H9 (cell line): Measurements from ENCODE around the gene NKAIN2. TPM values are rescaled to one million over a fixed set of nuclear protein-coding genes. Genes with fewer than 3 reads are reported as not detected.

ENCODE experiments used
- DNase-seq: peaks from one replicate; pipeline ENCODE4 v3.0.0-alpha.2; 2017
- H2AFZ ChIP-seq: one replicate; pipeline ENCODE4 v1.6.1; 2013; ENCODE audit warnings: mild to moderate bottlenecking, low read length, control low read depth, moderate library complexity
- H2AK5ac ChIP-seq: 2 replicates; pipeline ENCODE4 v1.6.1; 2013; ENCODE audit warnings: low read length, control low read depth, mixed read lengths; ENCODE audit not compliant: insufficient read length
- H2BK120ac ChIP-seq: one replicate; pipeline ENCODE4 v1.6.1; 2013; ENCODE audit warnings: low read depth, mild to moderate bottlenecking, low read length, control low read depth, inconsistent platforms; ENCODE audit not compliant: poor library complexity, severe bottlenecking
- H2BK12ac ChIP-seq: 2 replicates; pipeline ENCODE4 v1.6.1; 2013; ENCODE audit warnings: low read length, control low read depth, mixed read lengths, low read depth; ENCODE audit not compliant: insufficient read length
- H2BK15ac ChIP-seq: 2 replicates; pipeline ENCODE4 v1.6.1; 2013; ENCODE audit warnings: low read depth, low read length, control low read depth
- H2BK20ac ChIP-seq: one replicate; pipeline ENCODE4 v1.6.1; 2013; ENCODE audit warnings: low read depth, mild to moderate bottlenecking, low read length, control low read depth, inconsistent platforms; ENCODE audit not compliant: poor library complexity, severe bottlenecking
- H2BK5ac ChIP-seq: 2 replicates; pipeline ENCODE4 v1.6.1; 2013; ENCODE audit warnings: low read length, control low read depth, mixed read lengths; ENCODE audit not compliant: insufficient read length
- H3K14ac ChIP-seq: 2 replicates; pipeline ENCODE4 v1.6.1; 2013; ENCODE audit warnings: low read length, control low read depth; ENCODE audit not compliant: insufficient read depth
- H3K18ac ChIP-seq: 2 replicates; pipeline ENCODE4 v1.6.1; 2013; ENCODE audit warnings: low read depth, mild to moderate bottlenecking, mixed read lengths, low read length, control low read depth; ENCODE audit not compliant: insufficient read length
- H3K23ac ChIP-seq: 2 replicates; pipeline ENCODE4 v1.6.1; 2013; ENCODE audit warnings: low read length, control low read depth, mixed read lengths, low read depth; ENCODE audit not compliant: insufficient read length
- H3K23me2 ChIP-seq: 2 replicates; pipeline ENCODE4 v1.6.1; 2013; ENCODE audit warnings: low read depth, mild to moderate bottlenecking, mixed read lengths, low read length, control low read depth; ENCODE audit not compliant: insufficient read length, poor library complexity, severe bottlenecking
- H3K27ac ChIP-seq: 2 replicates; pipeline ENCODE4 v1.5.1; 2013; ENCODE audit warnings: low read length, control low read depth, mixed read lengths, low read depth; ENCODE audit not compliant: insufficient read length
- H3K27me3 ChIP-seq: 2 replicates; pipeline ENCODE4 v1.6.1; 2013; ENCODE audit warnings: low read length, control low read depth, inconsistent platforms; ENCODE audit not compliant: insufficient read depth
- H3K4ac ChIP-seq: 2 replicates; pipeline ENCODE4 v1.6.1; 2013; ENCODE audit warnings: low read depth, mild to moderate bottlenecking, control low read depth, inconsistent platforms, low read length, moderate library complexity
- H3K4me1 ChIP-seq: 2 replicates; pipeline ENCODE4 v1.6.1; 2013; ENCODE audit warnings: low read length, control low read depth, inconsistent platforms; ENCODE audit not compliant: insufficient read depth
- H3K4me2 ChIP-seq: 2 replicates; pipeline ENCODE4 v1.6.1; 2013; ENCODE audit warnings: low read length, control low read depth, mixed read lengths; ENCODE audit not compliant: insufficient read length, insufficient read depth
- H3K56ac ChIP-seq: 2 replicates; pipeline ENCODE4 v1.6.1; 2013; ENCODE audit warnings: low read depth, mild to moderate bottlenecking, mixed read lengths, low read length, control low read depth; ENCODE audit not compliant: insufficient read length
- H3K79me1 ChIP-seq: 2 replicates; pipeline ENCODE4 v1.6.1; 2013; ENCODE audit warnings: low read depth, mild to moderate bottlenecking, moderate library complexity, low read length, control low read depth, inconsistent platforms; ENCODE audit not compliant: insufficient read depth, poor library complexity, severe bottlenecking
- H3K79me2 ChIP-seq: 2 replicates; pipeline ENCODE4 v1.6.1; 2013; ENCODE audit warnings: low read length, control low read depth, inconsistent platforms; ENCODE audit not compliant: insufficient read depth
- H3K9ac ChIP-seq: 2 replicates; pipeline ENCODE4 v1.6.1; 2013; ENCODE audit warnings: low read length, control low read depth, mixed read lengths; ENCODE audit not compliant: insufficient read length; ENCODE audit errors: extremely low read depth
- H3K9me3 ChIP-seq: one replicate; pipeline ENCODE4 v1.6.1; 2013; ENCODE audit warnings: low read depth, low read length, inconsistent platforms; ENCODE audit not compliant: control insufficient read depth
- H3T11ph ChIP-seq: one replicate; pipeline ENCODE4 v1.6.1; 2013; ENCODE audit warnings: mild to moderate bottlenecking, low read length, control low read depth, inconsistent platforms
- H4K20me1 ChIP-seq: one replicate; pipeline ENCODE4 v1.6.1; 2013; ENCODE audit not compliant: control insufficient read depth, insufficient read length, insufficient read depth
- H4K5ac ChIP-seq: 2 replicates; pipeline ENCODE4 v1.6.1; 2013; ENCODE audit warnings: low read depth, mild to moderate bottlenecking, mixed read lengths, low read length, control low read depth; ENCODE audit not compliant: insufficient read length
- H4K8ac ChIP-seq: replicated peaks from 2 replicates; pipeline ENCODE4 v1.6.1; 2013; ENCODE audit warnings: low read length, control low read depth, mixed read lengths, low read depth; ENCODE audit not compliant: insufficient read length
- H4K91ac ChIP-seq: 2 replicates; pipeline ENCODE4 v1.6.1; 2013; ENCODE audit warnings: low read depth, mild to moderate bottlenecking, moderate library complexity, mixed read lengths, low read length, control low read depth; ENCODE audit not compliant: insufficient read length
- H3K27ac Mint-ChIP-seq, 3 experiments: 2 replicates in 2 of 3; 3 replicates in 1 of 3; pipeline ENCODE4 v1.8.0; 2020 to 2021; ENCODE audit warnings: mixed read lengths in 3 of 3, mild to moderate bottlenecking in 1 of 3, moderate library complexity in 1 of 3
- H3K27me3 Mint-ChIP-seq: 2 replicates; pipeline ENCODE4 v1.8.0; 2021; ENCODE audit warnings: low read depth, mild to moderate bottlenecking, moderate library complexity, mixed read lengths
- H3K36me3 Mint-ChIP-seq, 3 experiments: 2 replicates in 2 of 3; 3 replicates in 1 of 3; pipeline ENCODE4 v1.8.0; 2020 to 2021; ENCODE audit warnings: low read depth in 3 of 3, mixed read lengths in 3 of 3; ENCODE audit not compliant: insufficient read depth in 1 of 3
- H3K4me1 Mint-ChIP-seq, 2 experiments: 2 replicates each; pipeline ENCODE4 v1.8.0; 2020; ENCODE audit warnings: mixed read lengths in 2 of 2
- H3K4me3 Mint-ChIP-seq, 2 experiments: 2 replicates in 1 of 2; 3 replicates in 1 of 2; pipeline ENCODE4 v1.8.0; 2020 to 2021; ENCODE audit warnings: mild to moderate bottlenecking in 2 of 2, mixed read lengths in 2 of 2, moderate library complexity in 1 of 2
- H3K9me3 Mint-ChIP-seq, 2 experiments: 2 replicates in 1 of 2; 3 replicates in 1 of 2; pipeline ENCODE4 v1.8.0; 2020; ENCODE audit warnings: mild to moderate bottlenecking in 2 of 2, mixed read lengths in 2 of 2, moderate library complexity in 1 of 2
- WGBS: extraction: QIAGEN DNeasy Blood & Tissue Kit; methylation state at CpG from one replicate; pipeline ENCODE4 v1.1.7; 2013; ENCODE audit warnings: missing lambda C conversion rate, low lambda C conversion rate, mixed read lengths; ENCODE audit not compliant: insufficient read length; ENCODE audit errors: extremely low coverage; 5-methylcytosine and 5-hydroxymethylcytosine counted together
- total RNA-seq: library from RNA; stranded (reverse); gene quantifications from 2 replicates; pipeline ENCODE4 v1.2.1, GENCODE V29; 2021
- TF ChIP-seq, protein P1 (sequence below): fragments of 200-600 bp; sonication (generic); conservative IDR thresholded peaks from 3 replicates; pipeline ENCODE4 v1.8.0; 2021; ENCODE audit warnings: antibody characterized with exemption, mild to moderate bottlenecking

Gene NKAIN2
- total RNA-seq, 1 experiment from 2014 or later: 0.17 TPM

DNA sequence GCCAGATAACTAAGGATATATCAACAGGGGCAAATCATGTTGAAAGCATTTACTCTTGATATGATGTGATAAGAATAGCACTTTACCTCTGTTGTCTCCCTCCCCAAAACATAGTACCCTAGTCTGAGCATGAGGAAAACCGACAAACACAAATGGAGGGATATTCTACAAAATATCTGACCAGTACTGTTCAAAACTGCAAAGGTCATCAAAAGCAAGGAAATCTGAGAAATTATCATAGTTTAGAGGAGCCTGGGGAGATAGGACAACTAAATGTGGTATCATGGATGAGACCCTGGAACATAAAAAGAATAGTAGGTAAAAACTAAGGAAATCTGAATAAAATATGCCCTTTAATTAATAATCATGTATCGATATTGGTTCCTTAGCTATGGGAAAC is 675.2 kb downstream of the NKAIN2 start:
- no peak overlapping the region for H3K27ac ChIP-seq
- H2AK5ac ChIP-seq: no peak overlapping the region
- no peaks in the 10 kb centered on the region for H3K9me3 ChIP-seq
- H3K56ac ChIP-seq: no peak overlapping the region
- H3K4me1 ChIP-seq: no peaks in the 10 kb centered on the region
- no peak overlapping the region for H3K23ac ChIP-seq
- H2BK120ac ChIP-seq: no peak overlapping the region
- no peak overlapping the region for H3T11ph ChIP-seq
- no peak overlapping the region for H3K14ac ChIP-seq
- no peaks in the 10 kb centered on the region for H3K79me2 ChIP-seq
- no peaks in the 10 kb centered on the region for H3K36me3 Mint-ChIP-seq
- no peaks in the 10 kb centered on the region for H3K27me3 ChIP-seq
- H3K27me3 Mint-ChIP-seq: peaks cover 1% of the 10 kb centered on the region; the same call in 1 of the 2 replicates
- TF ChIP-seq, protein P1, sequence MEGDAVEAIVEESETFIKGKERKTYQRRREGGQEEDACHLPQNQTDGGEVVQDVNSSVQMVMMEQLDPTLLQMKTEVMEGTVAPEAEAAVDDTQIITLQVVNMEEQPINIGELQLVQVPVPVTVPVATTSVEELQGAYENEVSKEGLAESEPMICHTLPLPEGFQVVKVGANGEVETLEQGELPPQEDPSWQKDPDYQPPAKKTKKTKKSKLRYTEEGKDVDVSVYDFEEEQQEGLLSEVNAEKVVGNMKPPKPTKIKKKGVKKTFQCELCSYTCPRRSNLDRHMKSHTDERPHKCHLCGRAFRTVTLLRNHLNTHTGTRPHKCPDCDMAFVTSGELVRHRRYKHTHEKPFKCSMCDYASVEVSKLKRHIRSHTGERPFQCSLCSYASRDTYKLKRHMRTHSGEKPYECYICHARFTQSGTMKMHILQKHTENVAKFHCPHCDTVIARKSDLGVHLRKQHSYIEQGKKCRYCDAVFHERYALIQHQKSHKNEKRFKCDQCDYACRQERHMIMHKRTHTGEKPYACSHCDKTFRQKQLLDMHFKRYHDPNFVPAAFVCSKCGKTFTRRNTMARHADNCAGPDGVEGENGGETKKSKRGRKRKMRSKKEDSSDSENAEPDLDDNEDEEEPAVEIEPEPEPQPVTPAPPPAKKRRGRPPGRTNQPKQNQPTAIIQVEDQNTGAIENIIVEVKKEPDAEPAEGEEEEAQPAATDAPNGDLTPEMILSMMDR: no peak
- H3K4me1 Mint-ChIP-seq: no peaks in the 10 kb centered on the region
- H2BK5ac ChIP-seq: no peak overlapping the region
- no CpG with 5 or more reads among the region's 2 CpGs for WGBS
- no peak overlapping the region for H2BK15ac ChIP-seq
- no peak overlapping the region for H3K4ac ChIP-seq
- no peaks in the 10 kb centered on the region for H3K79me1 ChIP-seq
- H4K20me1 ChIP-seq: no peaks in the 10 kb centered on the region
- no peak overlapping the region for H3K9ac ChIP-seq
- H4K8ac ChIP-seq: no peak overlapping the region
- no peak for DNase-seq
- no peak overlapping the region for H4K5ac ChIP-seq
- H3K27ac Mint-ChIP-seq: no peak overlapping the region
- H3K4me2 ChIP-seq: no peak overlapping the region
- H3K18ac ChIP-seq: no peak overlapping the region
- H2AFZ ChIP-seq: no peak overlapping the region
- no peaks in the 10 kb centered on the region for H3K9me3 Mint-ChIP-seq
- H3K4me3 Mint-ChIP-seq: no peak overlapping the region
- H2BK20ac ChIP-seq: no peak overlapping the region
- H4K91ac ChIP-seq: no peak overlapping the region
- no peaks in the 10 kb centered on the region for H3K23me2 ChIP-seq
- no peak overlapping the region for H2BK12ac ChIP-seq
